Anterior cingulate cortex (tissue), 58 donors: ENCODE data around the gene GJB5.

Experiments used
- DNase-seq, 58 donors: peaks; one replicate each; lab custom pipeline; 2025; lab: John Stamatoyannopoulos, UW

GJB5 gene

GRCh38 chr1:34790985-34791384, 36.1 kb downstream of the GJB5 start:
- DNase-seq: no peak

- DNase-seq: no peak
Measured at GRCh38 chr1:34792424-34792823, 37.6 kb downstream of the GJB5 start.

- no peak for DNase-seq
Measured at GRCh38 chr1:34792868-34793727, 38.3 kb downstream of the GJB5 start, which contains the start of gene GJA4. TSS of gene GJA4 (plus strand) at chr1:34792999. CDS start at chr1:34794214, 1,215 bp downstream.

- no peak for DNase-seq
Measured at GRCh38 chr1:34794001-34794789, 39.3 kb downstream of the GJB5 start.

- DNase-seq: no peak
Measured at GRCh38 chr1:34794790-34795180, 39.9 kb downstream of the GJB5 start.

- DNase-seq: no peak
Measured at GRCh38 chr1:34795916-34796315, 41.1 kb downstream of the GJB5 start.

- no peak for DNase-seq
Measured at GRCh38 chr1:34796990-34797389, 42.1 kb downstream of the GJB5 start.

- no peak for DNase-seq
Measured at GRCh38 chr1:34800214-34800613, 45.4 kb downstream of the GJB5 start.

- DNase-seq: no peak
Measured at GRCh38 chr1:34803770-34804169, 48.9 kb downstream of the GJB5 start.

- DNase-seq: no peak
Measured at GRCh38 chr1:34806396-34806795, 51.5 kb downstream of the GJB5 start.
